Epithelial cell of esophagus (primary cell): Measurements from ENCODE around the gene ABHD1.

Experiments used
- DNase-seq: peaks from one replicate; pipeline ENCODE4 v3.0.0; 2010; ENCODE audit warnings: low read depth
- H3K4me3 ChIP-seq: 2 replicates; pipeline ENCODE4 v1.5.1; 2011; ENCODE audit warnings: mild to moderate bottlenecking, low read length, control low read depth
- TF ChIP-seq, protein P1 (sequence below): IDR thresholded peaks from 2 replicates; pipeline ENCODE4 v1.5.1; 2011; ENCODE audit warnings: low read depth, mild to moderate bottlenecking, low read length, control low read depth, inconsistent platforms; ENCODE audit not compliant: insufficient read depth; ENCODE audit errors: missing control alignments

ABHD1 gene

DNA sequence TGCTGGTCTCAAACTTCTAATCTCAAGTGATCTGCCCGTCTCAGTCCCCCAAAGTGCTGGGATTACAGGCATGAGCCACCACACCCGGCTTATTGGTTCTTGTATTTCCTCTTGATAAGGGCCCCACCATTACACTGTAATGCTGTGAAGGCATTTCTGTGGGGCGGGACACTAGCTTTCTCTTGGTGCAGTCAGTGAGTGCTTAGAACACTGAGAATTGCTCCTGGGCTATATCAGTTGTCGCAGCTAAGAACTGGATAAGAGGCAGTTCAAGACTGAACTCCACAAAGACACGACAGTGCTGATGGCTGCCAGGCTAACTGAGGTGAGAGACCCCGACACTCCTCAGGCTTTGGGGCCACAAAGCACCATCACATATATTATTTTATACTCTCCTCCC is 35.0 kb upstream of the ABHD1 start:
- no peak for DNase-seq
- TF ChIP-seq, protein P1, sequence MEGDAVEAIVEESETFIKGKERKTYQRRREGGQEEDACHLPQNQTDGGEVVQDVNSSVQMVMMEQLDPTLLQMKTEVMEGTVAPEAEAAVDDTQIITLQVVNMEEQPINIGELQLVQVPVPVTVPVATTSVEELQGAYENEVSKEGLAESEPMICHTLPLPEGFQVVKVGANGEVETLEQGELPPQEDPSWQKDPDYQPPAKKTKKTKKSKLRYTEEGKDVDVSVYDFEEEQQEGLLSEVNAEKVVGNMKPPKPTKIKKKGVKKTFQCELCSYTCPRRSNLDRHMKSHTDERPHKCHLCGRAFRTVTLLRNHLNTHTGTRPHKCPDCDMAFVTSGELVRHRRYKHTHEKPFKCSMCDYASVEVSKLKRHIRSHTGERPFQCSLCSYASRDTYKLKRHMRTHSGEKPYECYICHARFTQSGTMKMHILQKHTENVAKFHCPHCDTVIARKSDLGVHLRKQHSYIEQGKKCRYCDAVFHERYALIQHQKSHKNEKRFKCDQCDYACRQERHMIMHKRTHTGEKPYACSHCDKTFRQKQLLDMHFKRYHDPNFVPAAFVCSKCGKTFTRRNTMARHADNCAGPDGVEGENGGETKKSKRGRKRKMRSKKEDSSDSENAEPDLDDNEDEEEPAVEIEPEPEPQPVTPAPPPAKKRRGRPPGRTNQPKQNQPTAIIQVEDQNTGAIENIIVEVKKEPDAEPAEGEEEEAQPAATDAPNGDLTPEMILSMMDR: no peak
- H3K4me3 ChIP-seq: no peak overlapping the region

DNA sequence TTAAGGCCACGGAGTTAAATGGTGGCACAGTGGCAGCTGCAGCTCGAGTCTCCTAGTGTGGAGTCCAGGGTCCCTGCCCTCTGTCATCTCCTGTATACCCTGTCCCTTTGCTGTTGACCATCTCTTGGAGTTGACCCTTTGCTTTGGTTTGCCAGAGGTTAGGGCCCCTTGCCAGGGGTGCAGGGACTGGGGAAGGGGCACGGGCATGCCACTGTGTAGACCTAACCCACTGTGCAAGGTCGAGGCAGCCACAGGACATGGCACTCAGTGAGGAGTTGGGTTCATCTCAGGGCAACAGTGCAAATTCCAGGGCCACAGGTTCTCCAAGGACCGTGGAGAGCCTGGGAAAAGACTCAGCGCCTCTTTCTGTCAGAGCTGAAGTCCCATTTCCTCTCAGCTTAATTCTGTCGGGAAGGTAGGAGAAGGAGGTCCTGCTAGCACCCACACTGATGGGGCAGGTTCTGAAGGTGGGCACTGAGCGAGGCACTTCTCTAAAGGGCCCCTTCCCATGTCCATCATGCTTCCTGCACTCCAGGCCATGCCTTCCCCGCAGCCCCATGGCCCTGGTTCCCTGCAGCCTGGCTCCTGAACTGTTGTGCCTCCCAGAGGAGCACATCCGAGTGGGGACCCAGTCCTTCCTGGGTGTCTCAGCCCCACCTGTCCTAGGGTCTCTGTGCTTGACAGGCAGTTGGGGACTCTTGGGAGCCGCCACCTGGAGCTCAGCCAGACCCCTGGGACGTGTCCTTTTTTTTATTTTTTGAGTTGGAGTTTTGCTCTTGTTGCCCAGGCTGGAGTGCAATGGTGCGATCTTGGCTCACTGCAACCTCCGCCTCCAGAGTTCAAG is 34.3 kb upstream of the ABHD1 start:
- H3K4me3 ChIP-seq: no peak overlapping the region
- TF ChIP-seq, protein P1: no peak
- DNase-seq: no peak

DNA sequence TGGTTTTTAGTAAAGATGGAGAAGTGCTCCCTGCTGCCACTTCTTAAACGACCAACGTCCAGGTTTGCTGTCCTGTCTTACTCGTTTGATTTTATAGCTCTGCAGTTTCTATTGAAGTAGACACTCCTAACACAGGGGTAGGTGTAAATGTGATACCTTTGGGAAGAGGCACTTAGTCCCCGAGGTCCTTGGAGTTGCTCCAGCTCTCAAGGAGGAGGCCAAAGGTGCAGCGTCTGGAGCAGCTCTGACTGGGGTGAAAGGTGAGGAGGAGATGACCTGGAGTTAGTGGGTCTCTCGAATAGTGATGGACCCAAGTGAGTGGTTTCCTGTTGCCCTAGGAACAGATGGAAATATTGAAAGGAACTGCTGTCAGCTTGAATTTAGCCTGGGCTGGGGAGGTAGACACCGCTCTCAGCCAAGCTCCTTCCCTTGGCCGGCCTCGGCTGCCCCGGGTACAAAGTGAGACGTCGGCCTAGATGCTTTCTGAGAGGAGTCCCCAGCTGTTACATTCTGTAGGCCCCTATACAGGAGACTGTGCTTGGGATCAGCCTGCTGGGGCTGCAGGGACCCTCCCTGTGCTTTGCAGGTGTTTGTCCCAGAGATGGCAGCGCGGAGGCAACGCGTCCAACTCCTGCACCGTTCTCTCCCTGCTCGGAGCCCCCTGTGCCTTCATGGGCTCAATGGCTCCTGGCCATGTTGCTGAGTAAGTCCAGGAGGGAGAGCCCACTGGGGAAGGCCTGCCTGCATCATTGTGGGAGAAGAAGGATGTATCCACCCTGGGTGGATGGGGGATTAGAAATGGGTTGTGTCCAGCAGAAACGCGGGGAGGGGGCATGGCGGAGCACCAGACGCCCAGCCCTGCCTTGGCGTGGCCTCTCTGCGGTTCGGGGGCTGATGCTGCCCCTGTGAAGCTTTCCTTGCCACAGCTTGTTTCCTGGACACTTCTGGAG is 31.6 kb upstream of the ABHD1 start:
- no peak for DNase-seq
- no peak overlapping the region for H3K4me3 ChIP-seq
- TF ChIP-seq, protein P1: no peak

DNA sequence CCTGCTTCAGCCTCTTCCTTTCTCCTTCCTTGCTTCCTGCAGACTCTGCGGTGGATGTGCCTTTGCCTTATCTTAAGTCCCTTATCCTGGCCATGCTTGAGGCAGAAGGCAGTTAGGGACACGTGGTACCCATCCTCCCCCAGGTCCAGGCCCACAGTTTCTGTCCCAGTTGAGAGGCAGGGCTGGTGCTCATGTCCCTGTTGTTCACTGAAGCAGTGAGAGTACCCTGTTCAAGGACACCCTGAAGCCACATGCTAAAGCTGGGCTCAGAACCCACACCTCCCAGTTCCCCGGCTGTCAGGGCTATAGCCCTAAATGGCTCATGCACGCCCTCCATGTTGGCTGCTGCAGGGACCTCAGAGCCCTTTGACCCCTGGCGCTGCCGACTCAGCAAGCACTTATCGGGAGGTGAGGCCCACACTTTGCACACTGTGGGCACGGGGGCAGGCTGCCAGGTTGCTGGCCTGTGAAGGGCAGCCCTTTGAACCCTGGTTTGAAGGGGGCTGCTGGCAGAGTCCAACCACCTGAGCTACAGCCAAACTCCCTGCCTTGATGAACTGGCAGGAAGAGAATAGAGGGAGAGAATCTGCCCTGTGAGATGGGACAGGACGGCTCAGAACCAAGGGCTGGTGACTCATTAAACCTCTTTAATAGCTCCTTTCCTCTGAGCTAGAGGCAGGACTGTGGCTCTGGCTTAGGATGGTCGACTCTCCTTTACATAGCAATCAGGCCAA is 30.8 kb upstream of the ABHD1 start:
- TF ChIP-seq, protein P1: no peak

DNA sequence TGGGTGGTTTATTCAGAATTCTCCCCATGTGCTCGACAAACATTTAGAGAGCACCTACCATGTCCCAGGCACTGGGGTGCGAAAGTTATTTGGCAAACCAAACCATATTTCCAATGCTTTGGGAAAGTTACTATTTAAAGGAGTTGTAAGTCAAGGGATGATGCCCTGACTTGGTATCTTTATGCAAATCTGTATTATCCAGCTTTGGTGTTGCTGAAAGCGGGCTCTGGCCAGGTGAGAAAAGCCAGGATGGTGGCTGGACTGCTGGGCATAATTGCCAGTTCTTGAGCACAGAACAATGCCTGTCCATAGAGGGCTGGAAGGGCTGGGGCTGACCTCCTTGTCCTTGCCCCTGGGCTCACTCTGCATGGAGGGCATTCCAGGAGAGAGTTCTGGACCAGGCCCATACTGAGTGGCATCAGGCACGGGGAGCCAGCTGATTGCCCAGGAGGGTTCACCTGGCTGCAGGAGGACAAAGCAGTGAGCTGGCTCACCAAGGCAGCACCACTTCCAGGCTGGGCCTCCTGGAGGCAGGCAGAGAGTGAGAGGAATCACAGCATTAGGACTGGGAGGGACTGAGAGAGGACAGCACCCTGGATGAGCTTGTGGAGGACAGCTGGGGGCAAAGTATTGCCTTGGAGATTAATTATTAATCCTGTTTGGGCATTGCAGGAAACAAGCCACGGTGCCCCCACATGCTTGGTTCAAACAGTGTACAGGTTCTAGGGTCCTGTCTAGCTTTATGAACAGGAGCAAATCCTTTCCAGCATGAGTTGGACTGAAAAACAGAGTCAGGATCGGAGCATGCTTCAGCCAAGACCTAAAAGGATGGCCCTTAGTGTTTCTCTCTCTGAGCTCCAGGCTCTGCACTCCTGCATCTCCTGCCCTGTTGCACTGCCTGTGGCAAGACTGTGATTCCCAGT is 29.9 kb upstream of the ABHD1 start:
- TF ChIP-seq, protein P1: no peak
- DNase-seq: no peak
- H3K4me3 ChIP-seq: no peak overlapping the region

More for the DNA sequence above, 30.8 kb upstream of the ABHD1 start:
- DNase-seq: no peak
- no peak overlapping the region for H3K4me3 ChIP-seq
